ENCODE measurements around the gene MAT1A. TPM values are rescaled to one million over a fixed set of nuclear protein-coding genes. Genes with fewer than 3 reads are reported as not detected.

MAT1A gene
- total RNA-seq, 1 donor = not detected

DNA sequence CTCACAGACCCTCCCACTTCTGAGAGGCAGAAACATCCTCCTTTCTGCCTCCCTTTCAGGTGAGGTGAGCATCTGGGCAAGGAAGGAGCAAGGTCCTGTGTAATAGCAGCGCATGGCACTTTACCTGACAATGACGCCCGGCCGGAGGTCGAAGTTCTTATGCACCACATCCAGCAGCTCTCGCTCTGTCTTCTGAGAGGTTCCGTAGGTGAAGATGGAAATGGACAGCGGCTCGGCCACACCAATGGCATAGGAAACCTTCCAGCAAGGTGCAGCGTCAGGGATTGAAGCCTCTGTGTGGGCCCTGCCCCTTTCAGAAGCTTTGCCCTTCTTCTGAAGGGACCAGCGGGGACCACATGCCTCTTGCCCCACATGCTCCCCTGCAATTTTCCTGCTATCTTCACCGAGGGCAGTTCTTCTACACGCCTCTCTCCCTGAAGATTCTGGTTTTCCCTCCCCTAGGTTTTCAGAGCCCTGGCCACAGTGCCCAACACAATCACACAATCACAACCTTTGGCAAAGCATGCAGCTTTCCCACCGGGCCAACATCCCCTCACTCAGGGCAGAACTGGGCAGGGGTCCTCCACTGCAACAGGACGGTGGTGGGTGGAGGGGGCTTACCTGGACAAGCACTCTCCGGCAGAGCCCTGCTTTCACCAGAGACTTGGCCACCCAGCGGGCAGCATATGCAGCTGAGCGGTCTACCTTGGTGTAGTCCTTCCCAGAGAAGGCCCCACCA, 14.9 kb downstream of the MAT1A start:
- H3K27me3 ChIP-seq (ENCODE audit: insufficient read depth, low read length) = peaks cover 14% of the 10 kb centered on the region
- H3K9me3 ChIP-seq (ENCODE audit: low read depth, low read length) = no peaks in the 10 kb centered on the region
- TF ChIP-seq, protein P1, sequence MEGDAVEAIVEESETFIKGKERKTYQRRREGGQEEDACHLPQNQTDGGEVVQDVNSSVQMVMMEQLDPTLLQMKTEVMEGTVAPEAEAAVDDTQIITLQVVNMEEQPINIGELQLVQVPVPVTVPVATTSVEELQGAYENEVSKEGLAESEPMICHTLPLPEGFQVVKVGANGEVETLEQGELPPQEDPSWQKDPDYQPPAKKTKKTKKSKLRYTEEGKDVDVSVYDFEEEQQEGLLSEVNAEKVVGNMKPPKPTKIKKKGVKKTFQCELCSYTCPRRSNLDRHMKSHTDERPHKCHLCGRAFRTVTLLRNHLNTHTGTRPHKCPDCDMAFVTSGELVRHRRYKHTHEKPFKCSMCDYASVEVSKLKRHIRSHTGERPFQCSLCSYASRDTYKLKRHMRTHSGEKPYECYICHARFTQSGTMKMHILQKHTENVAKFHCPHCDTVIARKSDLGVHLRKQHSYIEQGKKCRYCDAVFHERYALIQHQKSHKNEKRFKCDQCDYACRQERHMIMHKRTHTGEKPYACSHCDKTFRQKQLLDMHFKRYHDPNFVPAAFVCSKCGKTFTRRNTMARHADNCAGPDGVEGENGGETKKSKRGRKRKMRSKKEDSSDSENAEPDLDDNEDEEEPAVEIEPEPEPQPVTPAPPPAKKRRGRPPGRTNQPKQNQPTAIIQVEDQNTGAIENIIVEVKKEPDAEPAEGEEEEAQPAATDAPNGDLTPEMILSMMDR (IDR thresholded peaks at IDR 0.05; ENCODE audit: extremely low read depth, low read depth, low read length) = no peak
- H3K27ac ChIP-seq (ENCODE audit: low read depth, low read length) = no peak overlapping the region
- no peak overlapping the region for H3K4me2 ChIP-seq (ENCODE audit: insufficient read depth, low read length)
- H3K36me3 ChIP-seq (ENCODE audit: insufficient read depth, low read length) = no peaks in the 10 kb centered on the region
- H3K79me2 ChIP-seq (ENCODE audit: insufficient read depth, low read length) = no peaks in the 10 kb centered on the region
- H3K4me3 ChIP-seq (ENCODE audit: insufficient read depth, low read length) = no peak overlapping the region
- no peaks in the 10 kb centered on the region for H4K20me1 ChIP-seq (ENCODE audit: insufficient read depth, low read length)
- H3K4me1 ChIP-seq (ENCODE audit: insufficient read depth, low read length) = no peaks in the 10 kb centered on the region
- no peak overlapping the region for H2AFZ ChIP-seq (ENCODE audit: low read length)
- DNase-seq (ENCODE audit: insufficient read length, low spot score, missing footprints) = peak; percentile 53

GRCh38 chr10:80273523-80274170, 15.8 kb downstream of the MAT1A start:
- no peak overlapping the region for H3K4me3 ChIP-seq (ENCODE audit: insufficient read depth, low read length)
- H4K20me1 ChIP-seq (ENCODE audit: insufficient read depth, low read length) = no peaks in the 10 kb centered on the region
- peak; percentile 35 for DNase-seq (ENCODE audit: insufficient read length, low spot score, missing footprints)
- H3K4me1 ChIP-seq (ENCODE audit: insufficient read depth, low read length) = no peaks in the 10 kb centered on the region
- peaks cover 14% of the 10 kb centered on the region for H3K27me3 ChIP-seq (ENCODE audit: insufficient read depth, low read length)
- TF ChIP-seq, protein P1 (IDR thresholded peaks at IDR 0.05; ENCODE audit: extremely low read depth, low read depth, low read length) = no peak
- no peak overlapping the region for H2AFZ ChIP-seq (ENCODE audit: low read length)
- H3K27ac ChIP-seq (ENCODE audit: low read depth, low read length) = no peak overlapping the region
- no peaks in the 10 kb centered on the region for H3K9me3 ChIP-seq (ENCODE audit: low read depth, low read length)
- no peaks in the 10 kb centered on the region for H3K79me2 ChIP-seq (ENCODE audit: insufficient read depth, low read length)
- no peaks in the 10 kb centered on the region for H3K36me3 ChIP-seq (ENCODE audit: insufficient read depth, low read length)
- no peak overlapping the region for H3K4me2 ChIP-seq (ENCODE audit: insufficient read depth, low read length)

DNA sequence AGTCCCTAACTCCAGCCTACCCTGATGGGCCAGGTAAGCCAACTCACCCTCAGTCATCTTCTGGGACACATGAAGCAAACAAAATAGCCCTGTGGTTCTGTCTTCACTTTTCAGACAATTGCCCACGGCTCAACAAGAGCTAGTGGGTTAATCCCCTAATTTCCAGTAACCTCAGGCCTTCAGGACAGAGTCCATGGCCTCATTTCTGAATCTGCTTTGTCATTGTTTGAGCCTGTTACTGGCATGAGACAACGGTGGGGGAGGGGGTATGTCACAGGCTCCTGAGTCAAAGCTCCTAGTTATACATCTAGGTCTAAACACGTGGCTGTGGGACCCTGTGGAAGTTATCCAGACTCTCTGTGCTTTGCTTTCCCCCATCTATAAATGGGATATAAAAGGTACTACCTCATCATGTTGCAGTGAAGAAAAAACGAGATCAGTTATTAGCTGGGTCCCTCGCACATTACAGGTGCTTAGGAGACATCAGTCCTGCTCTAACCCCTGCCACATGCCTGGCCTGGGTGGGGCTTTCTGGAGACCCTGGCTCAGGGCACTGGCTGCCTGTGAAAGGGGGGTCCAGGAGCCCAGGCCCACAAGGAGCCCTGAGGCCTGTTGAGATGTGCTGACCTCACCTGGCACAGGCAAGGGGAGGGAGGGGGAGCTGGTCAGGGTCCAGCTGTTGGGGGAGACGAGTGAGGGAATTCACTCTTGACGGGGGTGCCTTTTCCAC, 16.5 kb downstream of the MAT1A start:
- Histone ChIP-seq H3K4me2 (ENCODE audit: insufficient read depth, low read length) (no peak overlapping the region), H3K36me3 (ENCODE audit: insufficient read depth, low read length) (no peaks in the 10 kb centered on the region), H3K4me1 (ENCODE audit: insufficient read depth, low read length) (no peaks in the 10 kb centered on the region), H3K27me3 (ENCODE audit: insufficient read depth, low read length) (peaks cover 11% of the 10 kb centered on the region), H3K27ac (ENCODE audit: low read depth, low read length) (no peak overlapping the region), H3K4me3 (ENCODE audit: insufficient read depth, low read length) (no peak overlapping the region), H2AFZ (ENCODE audit: low read length) (peak overlapping the region; percentile 15), H4K20me1 (ENCODE audit: insufficient read depth, low read length) (no peaks in the 10 kb centered on the region), H3K9me3 (ENCODE audit: low read depth, low read length) (no peaks in the 10 kb centered on the region), H3K79me2 (ENCODE audit: insufficient read depth, low read length) (no peaks in the 10 kb centered on the region)
- TF ChIP-seq, protein P1 (IDR thresholded peaks at IDR 0.05; ENCODE audit: extremely low read depth, low read depth, low read length) = no peak
- peak; percentile 55 for DNase-seq (ENCODE audit: insufficient read length, low spot score, missing footprints)

DNA sequence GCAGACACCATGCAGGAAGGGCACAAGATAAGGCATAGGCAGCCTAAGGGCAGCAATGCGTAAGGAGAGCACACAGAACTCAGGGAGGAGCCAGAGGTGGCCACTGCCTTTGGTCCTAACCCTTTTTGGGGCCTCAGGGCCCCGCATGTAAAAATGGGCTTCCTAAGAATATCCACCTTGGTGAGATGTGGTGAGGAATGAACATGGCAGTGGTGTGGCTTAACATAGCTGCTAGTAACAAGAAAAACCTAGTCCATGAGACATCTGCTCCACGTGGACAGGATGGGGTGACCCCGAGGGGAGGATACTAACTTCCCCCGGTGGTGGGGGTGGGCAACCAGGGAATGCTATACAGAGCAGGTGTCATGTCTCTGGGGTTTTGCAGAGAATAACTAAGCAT, 18.0 kb downstream of the MAT1A start:
- no peak for DNase-seq (ENCODE audit: insufficient read length, low spot score, missing footprints)

More for the DNA sequence above, 18.0 kb downstream of the MAT1A start:
- Histone ChIP-seq H3K36me3 (ENCODE audit: insufficient read depth, low read length) (no peaks in the 10 kb centered on the region), H3K27ac (ENCODE audit: low read depth, low read length) (no peak overlapping the region), H2AFZ (ENCODE audit: low read length) (no peak overlapping the region), H3K4me3 (ENCODE audit: insufficient read depth, low read length) (no peak overlapping the region), H4K20me1 (ENCODE audit: insufficient read depth, low read length) (no peaks in the 10 kb centered on the region), H3K79me2 (ENCODE audit: insufficient read depth, low read length) (no peaks in the 10 kb centered on the region), H3K4me2 (ENCODE audit: insufficient read depth, low read length) (no peak overlapping the region), H3K27me3 (ENCODE audit: insufficient read depth, low read length) (peaks cover 7% of the 10 kb centered on the region), H3K4me1 (ENCODE audit: insufficient read depth, low read length) (no peaks in the 10 kb centered on the region), H3K9me3 (ENCODE audit: low read depth, low read length) (no peaks in the 10 kb centered on the region)
- TF ChIP-seq, protein P1 (IDR thresholded peaks at IDR 0.05; ENCODE audit: extremely low read depth, low read depth, low read length) = no peak
